ENCODE measurements around the gene CAMTA1. TPM values are rescaled to one million over a fixed set of nuclear protein-coding genes. Genes with fewer than 3 reads are reported as not detected.

The CAMTA1 gene
- polyA plus RNA-seq, 1 experiment: 23.1 TPM

DNA sequence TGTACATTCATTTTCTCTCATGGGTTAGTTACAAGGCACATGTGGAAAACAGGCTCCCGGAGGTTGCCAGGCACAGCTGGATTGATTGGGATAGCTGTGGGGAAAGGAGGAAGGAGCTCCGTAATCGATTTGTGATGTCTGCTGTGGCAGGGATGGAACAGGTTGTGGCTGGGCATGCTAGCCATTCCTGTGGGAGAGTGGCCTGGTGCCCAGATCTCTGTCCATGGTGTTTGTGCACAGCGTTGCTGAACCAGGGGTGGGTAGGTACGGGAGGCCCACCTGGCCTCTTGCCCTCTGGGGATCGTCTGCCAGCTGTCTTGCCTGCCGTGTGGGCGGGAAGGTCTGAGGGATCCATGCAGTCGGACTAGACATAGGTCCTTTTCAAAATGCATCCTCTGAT is 683.0 kb downstream of the CAMTA1 start:
- no peaks in the 10 kb centered on the region for H3K27me3 ChIP-seq (ENCODE audit: control insufficient read depth, insufficient read depth, low read length)
- no peak overlapping the region for H3K4me3 ChIP-seq (ENCODE audit: low read depth, low read length)
- TF ChIP-seq, protein P1, sequence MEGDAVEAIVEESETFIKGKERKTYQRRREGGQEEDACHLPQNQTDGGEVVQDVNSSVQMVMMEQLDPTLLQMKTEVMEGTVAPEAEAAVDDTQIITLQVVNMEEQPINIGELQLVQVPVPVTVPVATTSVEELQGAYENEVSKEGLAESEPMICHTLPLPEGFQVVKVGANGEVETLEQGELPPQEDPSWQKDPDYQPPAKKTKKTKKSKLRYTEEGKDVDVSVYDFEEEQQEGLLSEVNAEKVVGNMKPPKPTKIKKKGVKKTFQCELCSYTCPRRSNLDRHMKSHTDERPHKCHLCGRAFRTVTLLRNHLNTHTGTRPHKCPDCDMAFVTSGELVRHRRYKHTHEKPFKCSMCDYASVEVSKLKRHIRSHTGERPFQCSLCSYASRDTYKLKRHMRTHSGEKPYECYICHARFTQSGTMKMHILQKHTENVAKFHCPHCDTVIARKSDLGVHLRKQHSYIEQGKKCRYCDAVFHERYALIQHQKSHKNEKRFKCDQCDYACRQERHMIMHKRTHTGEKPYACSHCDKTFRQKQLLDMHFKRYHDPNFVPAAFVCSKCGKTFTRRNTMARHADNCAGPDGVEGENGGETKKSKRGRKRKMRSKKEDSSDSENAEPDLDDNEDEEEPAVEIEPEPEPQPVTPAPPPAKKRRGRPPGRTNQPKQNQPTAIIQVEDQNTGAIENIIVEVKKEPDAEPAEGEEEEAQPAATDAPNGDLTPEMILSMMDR (IDR thresholded peaks at IDR 0.05; ENCODE audit: insufficient read depth, low read depth, low read length): no peak
- ChIA-PET CTCF (no interaction called here), POLR2A (no interaction called here)
- H3K36me3 ChIP-seq (ENCODE audit: control insufficient read depth, insufficient read depth, low read length): no peaks in the 10 kb centered on the region
- DNase-seq (ENCODE audit: low read depth): no peak

DNA sequence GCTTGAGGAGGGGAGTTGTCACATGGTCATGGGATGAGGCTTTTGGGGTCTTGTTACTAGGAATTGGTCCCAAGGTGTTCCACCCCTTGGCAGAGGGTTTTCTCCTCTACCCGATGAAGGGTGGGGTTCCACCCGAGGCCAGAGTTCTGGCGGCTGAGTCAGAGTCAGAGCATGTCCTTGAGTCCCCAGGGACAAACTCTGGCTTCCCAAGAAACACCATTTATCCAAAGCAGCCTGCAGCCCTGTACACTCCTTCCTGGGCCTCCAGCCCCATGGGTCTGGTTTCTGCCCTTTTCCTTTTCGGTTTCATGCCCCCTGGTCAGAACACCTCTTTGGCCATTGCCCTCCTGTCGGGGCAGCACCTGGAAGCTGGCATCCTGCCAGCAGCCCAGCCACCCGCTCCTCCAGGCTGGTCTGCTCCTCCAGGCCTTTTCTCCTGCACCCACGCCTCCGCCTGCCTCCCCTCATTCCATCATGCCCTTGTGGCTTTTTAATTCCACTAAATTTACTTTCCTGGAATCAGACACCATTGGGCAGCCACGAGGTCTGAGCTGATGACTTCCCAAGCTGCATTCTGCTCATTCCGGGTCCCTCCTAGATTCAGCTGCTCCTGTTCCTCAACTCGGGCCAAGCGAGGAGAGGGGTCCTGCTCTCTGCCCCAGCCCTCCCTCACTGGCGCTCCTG is 684.1 kb downstream of the CAMTA1 start:
- no peak overlapping the region for H3K4me3 ChIP-seq (ENCODE audit: low read depth, low read length)
- POLR2A ChIA-PET: no interaction called here
- no peak for DNase-seq (ENCODE audit: low read depth)
- TF ChIP-seq, protein P1 (IDR thresholded peaks at IDR 0.05; ENCODE audit: insufficient read depth, low read depth, low read length): no peak
- H3K36me3 ChIP-seq (ENCODE audit: control insufficient read depth, insufficient read depth, low read length): no peaks in the 10 kb centered on the region
- CTCF ChIA-PET: interaction anchor here (0.6 to 1.2 kb wide), 2 partner anchors 14 to 385 kb away, joined by 3 read pairs; no protein-coding TSS in a partner anchor
- H3K27me3 ChIP-seq (ENCODE audit: control insufficient read depth, insufficient read depth, low read length): no peaks in the 10 kb centered on the region

DNA sequence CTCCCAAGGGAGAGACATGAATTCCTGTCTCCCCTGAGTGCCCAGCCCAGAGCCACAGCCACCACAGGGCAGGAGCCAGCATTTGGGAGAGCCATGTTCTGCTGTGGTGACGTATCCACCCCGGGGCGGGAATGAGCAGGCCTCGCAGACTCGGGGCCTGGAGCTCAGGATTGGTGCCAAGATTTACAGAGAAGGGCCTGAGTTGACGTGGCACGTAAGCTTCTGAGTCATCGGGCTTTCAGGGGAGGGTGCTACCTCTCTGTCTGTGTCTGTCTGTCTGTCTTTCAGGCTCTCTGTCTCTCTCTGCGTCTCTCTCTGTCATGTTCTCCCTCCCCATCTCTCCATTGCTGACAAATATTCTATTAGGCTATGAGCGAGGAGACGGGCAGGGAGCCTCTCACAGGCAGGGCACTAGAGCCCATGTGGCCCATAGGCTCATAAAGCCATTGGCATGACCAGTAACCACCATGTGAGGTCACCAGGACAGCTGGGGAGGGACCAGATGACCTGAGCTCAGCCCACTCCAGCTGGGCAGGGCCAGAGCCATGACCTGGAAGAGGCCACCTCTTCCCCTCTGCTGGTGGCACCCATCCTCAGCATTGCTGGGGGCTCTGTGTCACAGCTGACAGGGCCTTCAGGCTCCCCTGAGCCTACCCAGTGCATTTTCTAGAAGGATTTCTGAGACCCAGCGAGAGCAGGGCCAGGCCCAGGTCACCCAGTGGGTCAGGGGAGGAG is 685.8 kb downstream of the CAMTA1 start:
- CTCF ChIA-PET: interaction anchor here (0.5 to 1.0 kb wide), 2 partner anchors 30 to 751 kb away, joined by 3 read pairs; no protein-coding TSS in a partner anchor

GRCh38 chr1:7471836-7472235 is 686.6 kb downstream of the CAMTA1 start:
- Histone ChIP-seq H3K4me3 (ENCODE audit: low read depth, low read length) (no peak overlapping the region), H3K36me3 (ENCODE audit: control insufficient read depth, insufficient read depth, low read length) (no peaks in the 10 kb centered on the region), H3K27me3 (ENCODE audit: control insufficient read depth, insufficient read depth, low read length) (no peaks in the 10 kb centered on the region)
- TF ChIP-seq, protein P1 (IDR thresholded peaks at IDR 0.05; ENCODE audit: insufficient read depth, low read depth, low read length): no peak
- POLR2A ChIA-PET: no interaction called here
- CTCF ChIA-PET: interaction anchor here (0.6 to 1.0 kb wide), 3 partner anchors 27 to 752 kb away, joined by 3 read pairs; no protein-coding TSS in a partner anchor
- peak; percentile 52 for DNase-seq (ENCODE audit: low read depth)

More for the DNA sequence above, 685.8 kb downstream of the CAMTA1 start:
- Histone ChIP-seq H3K4me3 (ENCODE audit: low read depth, low read length) (no peak overlapping the region), H3K36me3 (ENCODE audit: control insufficient read depth, insufficient read depth, low read length) (no peaks in the 10 kb centered on the region), H3K27me3 (ENCODE audit: control insufficient read depth, insufficient read depth, low read length) (no peaks in the 10 kb centered on the region)
- TF ChIP-seq, protein P1 (IDR thresholded peaks at IDR 0.05; ENCODE audit: insufficient read depth, low read depth, low read length): no peak
- peak; percentile 91 for DNase-seq (ENCODE audit: low read depth)
- POLR2A ChIA-PET: interaction anchor here (1.0 kb wide), 1 partner anchor 17 kb away, joined by 3 read pairs; no protein-coding TSS in a partner anchor
